ENCODE data around the gene TBX10. TPM values are rescaled to one million over a fixed set of nuclear protein-coding genes. Genes with fewer than 3 reads are reported as not detected.

TBX10 gene
- total RNA-seq, 1 experiment from 2014 or later, result not detected

GRCh38 chr11:67665541-67666302 lies 26.2 kb upstream of the TBX10 start:
- Histone ChIP-seq H2BK15ac (ENCODE audit: low read depth, low read length) (no peak overlapping the region), H3K4ac (ENCODE audit: low read depth, low read length) (no peak overlapping the region), H3K4me1 (ENCODE audit: insufficient read depth, low read length) (no peaks in the 10 kb centered on the region), H2BK20ac (ENCODE audit: low read depth, low read length, poor library complexity, severe bottlenecking) (no peak overlapping the region), H2AK5ac (ENCODE audit: insufficient read length, low read length) (no peak overlapping the region), H4K5ac (ENCODE audit: insufficient read length, low read depth, low read length) (no peak overlapping the region), H3K27ac (ENCODE audit: insufficient read length, low read depth, low read length) (no peak overlapping the region), H2BK12ac (ENCODE audit: insufficient read length, low read depth, low read length) (no peak overlapping the region), H3K14ac (ENCODE audit: insufficient read depth, low read length) (no peak overlapping the region), H3K79me2 (ENCODE audit: insufficient read depth, low read length) (no peaks in the 10 kb centered on the region), H4K91ac (ENCODE audit: insufficient read length, low read depth, low read length) (no peak overlapping the region), H3K79me1 (ENCODE audit: insufficient read depth, low read depth, low read length, poor library complexity, severe bottlenecking) (no peaks in the 10 kb centered on the region), H3K18ac (ENCODE audit: insufficient read length, low read depth, low read length) (no peak overlapping the region), H3K23ac (ENCODE audit: insufficient read length, low read depth, low read length) (no peak overlapping the region), H3K27me3 (ENCODE audit: insufficient read depth, low read length) (no peaks in the 10 kb centered on the region), H3T11ph (ENCODE audit: low read length) (no peak overlapping the region), H2AFZ (ENCODE audit: low read length) (no peak overlapping the region), H3K23me2 (ENCODE audit: insufficient read length, low read depth, low read length, poor library complexity, severe bottlenecking) (no peaks in the 10 kb centered on the region), H3K9me3 (ENCODE audit: control insufficient read depth, low read depth, low read length) (no peaks in the 10 kb centered on the region), H2BK120ac (ENCODE audit: low read depth, low read length, poor library complexity, severe bottlenecking) (no peak overlapping the region), H3K9ac (ENCODE audit: extremely low read depth, insufficient read length, low read length) (no peak overlapping the region), H2BK5ac (ENCODE audit: insufficient read length, low read length) (no peak overlapping the region), H3K56ac (ENCODE audit: insufficient read length, low read depth, low read length) (no peak overlapping the region), H4K20me1 (ENCODE audit: control insufficient read depth, insufficient read depth, insufficient read length) (no peaks in the 10 kb centered on the region), H3K4me2 (ENCODE audit: insufficient read depth, insufficient read length, low read length) (no peak overlapping the region), H4K8ac (replicated peaks; ENCODE audit: insufficient read length, low read depth, low read length) (no peak overlapping the region)
- Mint-ChIP-seq H3K36me3 (ENCODE audit: insufficient read depth in 1 of 3, low read depth in 3 of 3) (no peaks in the 10 kb centered on the region), H3K9me3 (no peaks in the 10 kb centered on the region), H3K27me3 (ENCODE audit: low read depth) (peaks cover 7% of the 10 kb centered on the region), H3K4me1 (no peaks in the 10 kb centered on the region), H3K4me3 (no peak overlapping the region), H3K27ac (no peak overlapping the region)
- no CpG with 5 or more reads among the region's 24 CpGs for WGBS (ENCODE audit: extremely low coverage, insufficient read length, low lambda C conversion rate)
- no peak for TF ChIP-seq CTCF (conservative IDR thresholded peaks at IDR 0.05)
- no peak for DNase-seq

Data from H9 (cell line).